ENCODE data around the gene SULF2.

DNA sequence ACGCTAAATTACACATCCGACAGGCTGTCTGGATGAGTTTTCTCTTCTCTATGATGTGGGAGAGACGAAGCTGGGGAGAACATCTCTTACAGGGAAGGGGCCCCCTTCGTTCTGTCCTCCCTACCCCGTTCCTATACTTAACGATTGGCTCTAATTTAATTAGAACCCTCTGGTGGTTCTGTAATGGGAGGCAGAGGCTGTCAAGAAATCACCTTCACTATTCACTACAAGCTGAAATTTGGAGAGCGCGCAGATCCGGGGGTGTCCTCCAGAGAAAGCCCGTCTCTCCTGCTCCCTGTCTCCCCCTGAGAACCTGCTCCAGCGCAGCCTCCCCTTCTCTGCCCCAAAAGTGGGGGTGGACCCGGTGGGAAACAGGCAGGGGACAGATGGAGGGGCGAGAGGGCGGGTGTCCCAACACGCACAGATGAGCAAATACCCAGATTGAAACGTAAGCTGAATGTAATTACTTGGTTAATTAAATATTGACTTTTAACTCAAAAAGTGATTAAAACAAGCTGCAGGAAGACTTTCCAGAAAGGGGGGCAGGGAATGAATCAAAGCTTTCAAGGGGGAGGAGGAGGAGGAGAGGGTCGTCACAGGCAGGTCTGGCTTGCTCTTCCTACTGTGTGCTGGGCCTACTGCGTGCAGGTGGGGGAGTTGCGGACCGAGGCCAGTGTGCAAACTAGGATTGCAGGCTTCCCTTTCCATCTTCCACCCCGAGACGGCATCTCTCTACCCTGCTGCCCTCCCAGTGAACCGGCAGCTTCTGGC, 1.3 kb downstream of the SULF2 start:
- TF ChIP-seq, protein P1, sequence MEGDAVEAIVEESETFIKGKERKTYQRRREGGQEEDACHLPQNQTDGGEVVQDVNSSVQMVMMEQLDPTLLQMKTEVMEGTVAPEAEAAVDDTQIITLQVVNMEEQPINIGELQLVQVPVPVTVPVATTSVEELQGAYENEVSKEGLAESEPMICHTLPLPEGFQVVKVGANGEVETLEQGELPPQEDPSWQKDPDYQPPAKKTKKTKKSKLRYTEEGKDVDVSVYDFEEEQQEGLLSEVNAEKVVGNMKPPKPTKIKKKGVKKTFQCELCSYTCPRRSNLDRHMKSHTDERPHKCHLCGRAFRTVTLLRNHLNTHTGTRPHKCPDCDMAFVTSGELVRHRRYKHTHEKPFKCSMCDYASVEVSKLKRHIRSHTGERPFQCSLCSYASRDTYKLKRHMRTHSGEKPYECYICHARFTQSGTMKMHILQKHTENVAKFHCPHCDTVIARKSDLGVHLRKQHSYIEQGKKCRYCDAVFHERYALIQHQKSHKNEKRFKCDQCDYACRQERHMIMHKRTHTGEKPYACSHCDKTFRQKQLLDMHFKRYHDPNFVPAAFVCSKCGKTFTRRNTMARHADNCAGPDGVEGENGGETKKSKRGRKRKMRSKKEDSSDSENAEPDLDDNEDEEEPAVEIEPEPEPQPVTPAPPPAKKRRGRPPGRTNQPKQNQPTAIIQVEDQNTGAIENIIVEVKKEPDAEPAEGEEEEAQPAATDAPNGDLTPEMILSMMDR (conservative IDR thresholded peaks at IDR 0.05 in 1 of 2, IDR thresholded peaks at IDR 0.05 in 1 of 2; ENCODE audit: extremely low read depth in 1 of 2, insufficient read depth in 1 of 2, low read depth in 1 of 2, low read length in 2 of 2), result no peak
- no peak for TF ChIP-seq EZH2 (IDR thresholded peaks at IDR 0.05; ENCODE audit: borderline replicate concordance, low read length)
